ENCODE data around the gene IRF2BPL.

IRF2BPL gene

DNA sequence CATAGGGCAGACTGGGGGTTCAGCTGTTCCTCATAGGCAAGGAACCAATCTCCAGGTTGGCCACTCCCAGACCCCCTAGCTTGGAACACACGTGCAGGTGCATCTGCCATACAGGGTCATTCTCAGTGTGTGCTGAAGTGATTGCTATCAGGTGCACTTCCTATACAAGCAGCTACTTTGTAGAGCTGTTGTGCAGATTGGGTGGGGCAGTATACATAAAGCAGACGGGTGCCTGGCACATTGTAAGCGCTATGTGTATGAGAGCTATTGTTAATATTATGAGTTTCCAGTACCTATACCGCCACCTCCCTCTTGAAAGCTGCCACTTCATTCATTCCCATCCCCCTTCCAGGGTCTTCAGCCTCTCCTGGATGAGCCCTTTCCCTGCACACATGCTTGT lies 17.3 kb downstream of the IRF2BPL start:
- no peak for DNase-seq (ENCODE audit: low read depth in 2 of 2)

- DNase-seq (ENCODE audit: low read depth in 2 of 2): no peak
These were observed 19.5 kb downstream of the IRF2BPL start for GRCh38 chr14:77009014-77009413.

DNA sequence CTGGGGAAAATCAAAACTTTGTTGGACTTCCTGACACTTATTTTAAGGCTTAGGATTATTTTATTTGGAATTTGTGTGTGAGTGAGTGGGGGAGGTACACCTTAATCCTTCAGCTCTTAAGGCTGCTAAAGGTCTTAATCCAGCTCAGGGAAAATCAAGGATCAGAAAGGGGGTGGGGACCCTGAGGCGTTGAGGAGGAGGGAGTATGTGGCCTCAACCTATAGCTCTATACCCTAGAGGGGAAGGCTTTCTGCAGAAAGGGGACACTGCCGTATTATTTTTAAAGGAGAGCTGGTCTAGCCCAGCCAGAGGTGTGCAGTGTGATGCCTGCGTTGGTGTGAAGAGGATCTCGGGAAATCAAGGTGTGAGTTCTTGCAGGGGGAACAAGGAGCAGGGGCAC lies 20.0 kb downstream of the IRF2BPL start:
- no peak for DNase-seq (ENCODE audit: low read depth in 2 of 2)

DNA sequence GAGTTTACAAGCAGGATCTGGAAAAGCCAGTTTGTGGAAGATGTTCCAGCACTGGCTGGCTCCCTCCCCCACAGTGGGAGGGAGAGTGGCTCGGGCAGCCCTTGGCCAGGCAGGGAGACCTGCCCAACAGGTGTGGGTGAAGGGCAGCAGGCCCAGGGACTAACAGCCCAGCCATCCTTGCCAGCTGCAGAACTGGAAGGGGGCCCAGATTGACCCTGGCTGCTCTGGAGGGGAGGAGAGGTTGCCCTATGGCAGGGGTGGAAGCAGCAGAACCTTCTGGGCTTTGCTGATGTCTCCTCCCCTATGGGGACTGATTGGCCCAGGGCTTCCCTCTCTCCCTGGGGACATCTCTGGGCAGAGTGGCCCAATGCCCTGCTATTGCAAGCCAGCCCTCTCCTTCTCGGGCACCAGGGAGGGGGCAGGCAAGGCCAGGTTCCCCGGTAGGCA lies 20.5 kb downstream of the IRF2BPL start:
- no peak for DNase-seq (ENCODE audit: low read depth in 2 of 2)

GRCh38 chr14:77007183-77007974 lies 21.1 kb downstream of the IRF2BPL start:
- DNase-seq (ENCODE audit: low read depth in 2 of 2): no peak

- no peak for DNase-seq (ENCODE audit: low read depth in 2 of 2)
These were observed 22.4 kb downstream of the IRF2BPL start for GRCh38 chr14:77006132-77006531.

GRCh38 chr14:77005559-77005958 lies 22.9 kb downstream of the IRF2BPL start:
- no peak for DNase-seq (ENCODE audit: low read depth in 2 of 2)

DNA sequence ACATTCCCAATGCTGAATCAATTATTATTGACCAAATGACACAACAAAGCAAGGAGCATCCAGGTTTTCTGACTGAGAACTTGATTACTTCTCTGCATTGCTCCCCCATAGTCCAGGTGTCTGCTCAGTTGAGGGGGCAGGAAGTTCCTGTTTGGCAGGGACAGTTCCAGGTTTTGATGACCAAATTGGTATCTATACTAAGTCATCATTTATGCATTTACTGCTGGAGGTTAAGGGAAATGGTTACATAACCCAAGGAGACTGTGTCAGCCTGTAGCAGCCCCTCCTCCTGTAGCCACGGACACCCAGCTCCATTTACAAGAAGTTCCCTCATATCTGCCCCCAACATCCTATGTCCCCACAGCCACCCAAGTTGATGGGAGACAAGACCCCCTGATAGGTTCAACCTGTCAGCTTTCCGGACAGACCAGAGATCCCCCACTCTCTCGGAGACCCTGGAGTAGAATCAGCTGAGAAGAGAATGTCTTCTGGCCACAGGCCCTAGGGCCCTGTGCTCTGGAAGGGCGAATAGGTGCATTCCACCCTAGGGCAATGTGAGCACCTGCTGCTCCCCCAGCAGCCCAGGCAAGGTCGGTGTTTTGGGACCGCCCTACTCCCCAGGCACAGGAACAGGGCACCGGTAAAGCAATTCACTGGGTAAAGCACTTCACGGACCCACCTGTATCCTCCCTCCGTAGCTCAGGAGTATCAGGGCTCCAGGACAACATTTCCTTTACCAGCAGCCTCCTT lies 23.6 kb downstream of the IRF2BPL start:
- no peak for DNase-seq (ENCODE audit: low read depth in 2 of 2)

DNA sequence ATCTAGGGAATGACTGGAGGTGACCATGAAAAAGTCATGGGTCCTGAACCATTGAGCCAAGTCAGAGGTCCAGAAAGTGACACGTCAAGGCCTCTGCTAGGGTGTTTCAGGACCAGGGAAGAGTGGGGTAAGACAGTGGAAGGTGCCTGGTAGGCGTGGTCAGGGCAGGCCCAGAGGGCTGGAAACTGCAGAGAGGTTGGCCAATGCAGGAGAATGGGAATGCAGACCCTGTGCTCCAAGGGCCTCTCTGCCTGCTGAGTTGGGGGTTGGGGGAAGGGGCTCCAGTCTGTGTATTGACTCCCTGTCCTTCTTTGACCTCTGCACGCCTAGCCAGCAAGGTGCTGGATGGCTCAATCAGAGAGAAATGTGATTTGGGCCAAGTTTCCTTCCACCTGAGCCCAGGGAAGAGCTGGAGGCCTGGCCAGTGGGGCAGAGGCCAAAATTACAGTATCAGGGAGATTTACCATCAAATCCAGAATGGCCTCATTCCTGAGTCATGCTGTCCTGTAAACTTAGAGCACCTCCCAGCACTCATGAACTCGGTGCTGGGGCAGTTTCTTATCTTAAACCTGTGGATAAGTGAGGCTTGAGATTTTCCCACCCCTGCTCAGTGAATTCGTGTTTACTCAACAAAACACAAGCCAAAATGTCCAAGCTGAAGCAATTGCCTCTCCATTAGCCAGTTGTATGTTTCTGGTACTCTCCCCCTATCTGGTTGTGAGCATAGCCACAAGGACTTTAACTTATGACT lies 24.4 kb downstream of the IRF2BPL start:
- DNase-seq (ENCODE audit: low read depth in 2 of 2): no peak

- no peak for DNase-seq (ENCODE audit: low read depth in 2 of 2)
These were observed 25.6 kb downstream of the IRF2BPL start for GRCh38 chr14:77002889-77003288.

- DNase-seq (ENCODE audit: low read depth in 2 of 2): no peak
These were observed 26.2 kb downstream of the IRF2BPL start for GRCh38 chr14:77002335-77002734.

GRCh38 chr14:77000340-77001270 lies 27.9 kb downstream of the IRF2BPL start:
- DNase-seq (ENCODE audit: low read depth in 2 of 2): no peak

GRCh38 chr14:76998910-76999309 lies 29.6 kb downstream of the IRF2BPL start:
- DNase-seq (ENCODE audit: low read depth in 2 of 2): no peak

DNA sequence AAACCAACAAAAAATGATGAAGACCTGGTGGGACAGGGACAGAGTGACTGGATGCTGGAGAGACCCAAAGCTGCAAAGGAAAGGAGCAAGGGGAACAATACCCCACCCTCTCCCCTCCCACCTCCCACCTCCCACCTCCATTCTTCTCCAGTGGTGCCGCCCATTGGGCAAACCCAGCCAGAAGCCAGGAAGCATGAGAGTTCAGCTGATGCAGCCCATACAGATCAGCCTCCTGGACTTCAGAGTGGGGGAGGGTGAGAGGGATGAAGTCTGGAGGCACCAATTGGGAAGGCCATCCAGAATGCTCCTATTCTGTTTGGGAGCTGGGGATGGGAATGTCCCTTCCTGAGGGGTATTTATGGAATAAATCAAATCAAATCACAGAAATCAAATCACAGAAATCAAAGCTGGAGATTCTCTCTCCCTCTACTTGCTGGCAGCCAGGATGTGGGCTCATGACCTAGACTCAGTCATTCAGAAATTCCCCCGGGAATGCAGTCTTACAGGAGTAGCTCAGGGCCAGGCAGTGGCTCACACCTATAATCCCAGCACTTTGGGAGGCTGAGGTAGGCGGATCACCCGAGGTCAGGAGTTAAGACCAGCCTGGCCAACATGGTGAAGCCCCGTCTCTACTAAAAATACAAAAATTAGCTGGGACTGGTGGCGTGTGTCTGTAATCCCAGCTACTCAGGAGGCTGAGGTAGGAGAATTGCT lies 31.1 kb downstream of the IRF2BPL start:
- DNase-seq (ENCODE audit: low read depth in 2 of 2): no peak

DNA sequence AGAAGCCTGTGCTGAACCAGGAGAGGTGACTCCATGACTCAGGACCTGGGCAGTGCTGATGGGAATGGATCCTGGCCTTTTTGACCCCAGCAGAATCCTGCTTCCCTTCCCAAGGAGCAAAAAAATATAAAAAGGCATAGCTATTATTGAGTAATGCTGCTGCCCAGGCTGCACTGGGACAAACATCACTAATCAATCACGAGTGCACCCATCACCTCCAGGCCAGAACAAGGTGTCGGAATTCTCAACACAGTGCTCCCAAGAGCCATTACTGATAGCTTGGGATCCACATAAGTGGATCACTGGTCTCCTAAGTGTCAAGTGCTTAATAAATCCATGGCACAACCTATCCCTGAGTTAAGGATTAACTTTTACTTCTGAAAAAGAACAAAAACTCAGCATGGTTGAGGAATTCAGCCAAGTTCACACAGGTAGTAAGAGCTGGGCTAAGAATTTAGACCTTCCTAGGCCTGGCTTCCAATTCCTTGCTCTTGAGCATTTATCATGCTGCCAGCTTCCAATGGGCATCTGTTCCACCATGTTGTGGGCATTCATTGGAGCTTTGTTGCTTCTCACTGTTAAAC lies 31.9 kb downstream of the IRF2BPL start:
- no peak for DNase-seq (ENCODE audit: low read depth in 2 of 2)

DNA sequence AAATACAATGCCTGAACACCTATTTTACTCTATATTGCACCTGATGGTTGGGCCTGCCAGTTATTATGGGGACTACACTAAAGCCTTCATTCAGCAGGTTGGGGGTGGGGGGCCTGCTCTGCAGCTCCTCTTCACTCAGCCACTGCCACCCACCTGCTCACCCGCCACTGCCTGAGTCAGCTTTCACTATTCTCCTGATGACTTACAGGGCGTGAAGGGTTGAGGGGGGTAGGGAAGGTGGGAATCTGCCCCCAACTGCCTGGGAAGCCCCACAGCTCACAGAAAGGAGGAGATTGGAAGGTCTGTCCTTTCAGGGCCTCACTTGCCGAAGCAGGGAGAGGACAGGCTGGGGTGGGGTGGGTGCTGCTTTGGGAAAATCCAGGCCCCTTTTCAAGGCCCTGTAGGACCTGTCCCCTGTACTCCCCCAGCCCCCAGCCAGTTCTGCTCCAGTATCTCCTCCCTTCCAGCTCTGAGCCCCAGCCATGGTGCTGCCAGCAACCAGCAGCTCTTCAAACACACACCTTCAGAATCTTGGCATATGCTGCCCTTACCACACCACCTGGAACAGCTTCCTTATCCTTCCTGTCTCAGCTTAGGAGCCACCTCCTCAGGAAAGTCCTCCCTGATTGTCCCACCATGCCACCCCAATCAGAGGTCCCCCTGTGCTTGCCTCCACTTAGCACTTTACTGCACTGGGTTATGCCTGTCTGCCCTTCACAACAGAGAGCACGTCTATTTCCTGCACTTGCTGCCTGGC lies 33.1 kb downstream of the IRF2BPL start:
- DNase-seq (ENCODE audit: low read depth in 2 of 2): no peak

- no peak for DNase-seq (ENCODE audit: low read depth in 2 of 2)
These were observed 34.8 kb downstream of the IRF2BPL start for GRCh38 chr14:76993752-76994151.

DNA sequence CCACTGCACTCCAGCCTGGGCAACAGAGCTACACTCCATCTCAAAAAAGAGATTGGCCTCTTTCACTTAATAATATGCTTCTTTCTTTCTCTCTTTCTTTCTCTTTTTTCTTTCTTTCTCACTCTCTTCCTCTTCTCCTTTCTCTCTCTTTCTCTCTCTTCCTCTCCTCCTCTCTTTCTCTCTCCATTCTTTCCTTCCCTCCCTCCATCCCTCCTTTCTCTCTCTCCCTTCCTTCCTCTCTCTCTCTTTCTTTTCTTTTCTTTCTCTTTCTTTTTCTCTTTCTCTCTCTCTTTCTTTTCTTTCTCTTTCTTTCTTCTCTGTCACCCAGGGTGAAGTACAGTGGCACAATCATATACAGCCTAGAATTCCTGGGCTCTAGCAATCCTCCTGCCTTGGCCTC lies 38.4 kb downstream of the IRF2BPL start:
- no peak for DNase-seq (ENCODE audit: low read depth in 2 of 2)

DNA sequence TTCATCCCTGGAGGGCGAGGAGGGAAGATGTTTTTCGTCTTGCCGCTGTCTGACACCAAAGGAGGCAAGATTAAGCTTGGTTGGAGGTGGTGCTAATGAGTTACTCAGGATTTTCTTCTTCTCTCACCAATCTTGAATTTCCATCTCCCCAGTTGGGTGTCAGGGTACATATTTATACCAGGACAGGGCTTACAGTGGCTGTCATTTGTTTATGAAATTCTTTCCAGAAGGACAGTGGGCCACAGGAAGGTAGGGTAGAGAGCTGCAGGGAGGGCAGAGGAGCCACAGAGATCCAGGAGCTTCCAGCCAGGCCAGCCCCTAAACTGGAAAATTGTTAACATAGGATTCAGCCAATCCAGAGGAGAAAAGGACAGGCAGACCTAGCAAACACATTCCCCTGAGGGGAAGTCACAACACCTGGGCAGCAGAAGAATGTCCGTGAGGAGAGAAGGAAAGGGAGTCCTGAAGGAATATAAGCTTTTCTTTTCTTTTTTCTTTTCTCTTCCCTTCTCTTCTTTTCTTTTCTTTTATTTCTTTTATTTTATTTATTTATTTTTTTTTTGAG lies 40.5 kb downstream of the IRF2BPL start:
- DNase-seq (ENCODE audit: low read depth in 2 of 2): no peak
